GM12878 (cell line): ENCODE results near the gene OVOL3. TPM values are rescaled to one million over a fixed set of nuclear protein-coding genes. Genes with fewer than 3 reads are reported as not detected.
A peak's percentile ranks its signal among the peaks of the same experiment; 100 is the strongest.

Source experiments
- CEBPB ChIP-seq, 2 experiments: fragments of 150-350 bp in 1 of 2; IDR thresholded peaks; 2 replicates each; pipeline ENCODE4 v1.6.1; 2012 to 2014; ENCODE audit warnings: low read depth in 2 of 2, low read length in 2 of 2, borderline replicate concordance in 1 of 2, inconsistent platforms in 1 of 2
- CEBPZ ChIP-seq: fragments of 150-350 bp; IDR thresholded peaks from 2 replicates; pipeline ENCODE4 v1.6.1; 2016; ENCODE audit warnings: low read depth, low read length
- CHD4 ChIP-seq: fragments of 200-600 bp; sonication (generic); IDR thresholded peaks from 2 replicates; pipeline ENCODE4 v1.6.1; 2016; ENCODE audit warnings: mild to moderate bottlenecking
- PAX8 ChIP-seq: fragments of 450-650 bp; IDR thresholded peaks from 2 replicates; pipeline ENCODE4 v1.6.1; 2017; ENCODE audit warnings: mild to moderate bottlenecking, moderate library complexity
- ZNF274 ChIP-seq: IDR thresholded peaks from one replicate; pipeline ENCODE4 v1.8.0; 2011; ENCODE audit not compliant: insufficient read length, insufficient read depth
- ZSCAN29 ChIP-seq: fragments of 450-650 bp; IDR thresholded peaks from 2 replicates; pipeline ENCODE4 v1.6.1; 2017; ENCODE audit warnings: mild to moderate bottlenecking, moderate library complexity
- polyA plus RNA-seq, 11 experiments: library from polyadenylated mRNA; depleted of rRNA in 4 of 11; unstranded in 6 of 11; stranded (reverse) in 5 of 11; fragments of >200 nt; fragmentation: Nextera tagmentation in 4 of 11; fragmentation: Illumina TruSeq in 1 of 11; extraction: Ambion mirVana in 4 of 11; extraction: Trizol in 1 of 11; gene quantifications; 1 replicate in 1 of 11; 2 replicates in 10 of 11; pipeline versions ENCODE4 v1.2.1 to v1.2.3, GENCODE V29; 2011 to 2016; ENCODE audit warnings: inconsistent platforms in 2 of 11, missing spikeins in 2 of 11, low read depth in 1 of 11
- total RNA-seq, 4 experiments: library from RNA; depleted of rRNA in 3 of 4; stranded (reverse); fragments of >200 nt in 3 of 4; fragmentation: Illumina TruSeq in 1 of 4; extraction: Trizol in 1 of 4; gene quantifications; 2 replicates each; pipeline versions ENCODE4 v1.2.1 to v1.2.3, GENCODE V29; 2013 to 2021

The OVOL3 gene
- total and polyA plus RNA-seq, 10 of the 15 experiments (the other 5 are each of a cell fraction or from before 2014, with no cell fraction given), result 0.43 TPM; not detected in 9

GRCh38 chr19:36114721-36115452, 3.9 kb downstream of the OVOL3 start, which contains the start of gene POLR2I (continued):
- TF ChIP-seq CEBPZ (no peak), CEBPB (IDR thresholded peaks at IDR 0.05; ENCODE audit: borderline replicate concordance in 1 of 2, low read depth in 2 of 2, low read length in 2 of 2) (no peak), CHD4 (no peak), ZNF274 (no peak), ZSCAN29 (peak; percentile 58; the same call in 1 of the 2 replicates), PAX8 (no peak)
